Astrocyte of the spinal cord (primary cell): ENCODE results near the gene SLC22A12.

Source experiments
- DNase-seq: peaks from one replicate; pipeline ENCODE4 v3.0.0; 2011; ENCODE audit warnings: low read depth, low spot score
- H3K4me3 ChIP-seq: 2 replicates; pipeline ENCODE4 v1.5.1; 2011; ENCODE audit warnings: low read depth, mild to moderate bottlenecking, low read length, moderate library complexity
- CTCF ChIP-seq: IDR thresholded peaks from 2 replicates; pipeline ENCODE4 v1.5.1; 2012; ENCODE audit warnings: low read depth, mild to moderate bottlenecking, low read length, inconsistent platforms
- in situ Hi-C: cut with HindIII; loops from 2 replicates; pipeline ENCODE4 v1.10.0; 2017; ENCODE audit warnings: low sequenced_read_pairs

SLC22A12 gene

GRCh38 chr11:64608046-64608445 is 17.0 kb downstream of the SLC22A12 start:
- H3K4me3 ChIP-seq: no peak overlapping the region
- DNase-seq: peak; percentile 4
- no peak for TF ChIP-seq CTCF
- in situ Hi-C loops: no loop called here

GRCh38 chr11:64608636-64609035 is 17.6 kb downstream of the SLC22A12 start:
- DNase-seq: no peak
- H3K4me3 ChIP-seq: no peak overlapping the region
- in situ Hi-C loops: no loop called here
- TF ChIP-seq CTCF: no peak

- no peak overlapping the region for H3K4me3 ChIP-seq
- DNase-seq: no peak
- in situ Hi-C loops: no loop called here
- no peak for TF ChIP-seq CTCF
Measured at GRCh38 chr11:64609436-64610047, 18.5 kb downstream of the SLC22A12 start.

GRCh38 chr11:64610596-64610995 is 19.6 kb downstream of the SLC22A12 start:
- in situ Hi-C loops: no loop called here
- DNase-seq: no peak
- no peak overlapping the region for H3K4me3 ChIP-seq
- TF ChIP-seq CTCF: no peak

- no peak for DNase-seq
- in situ Hi-C loops: no loop called here
Measured at GRCh38 chr11:64611176-64611575, 20.2 kb downstream of the SLC22A12 start.

GRCh38 chr11:64611869-64612646 is 21.0 kb downstream of the SLC22A12 start:
- no peak for DNase-seq
- in situ Hi-C loops: no loop called here
- H3K4me3 ChIP-seq: no peak overlapping the region
- no peak for TF ChIP-seq CTCF

More at GRCh38 chr11:64611176-64611575, 20.2 kb downstream of the SLC22A12 start:
- H3K4me3 ChIP-seq: no peak overlapping the region
- TF ChIP-seq CTCF: no peak
